Stimulated activated CD8-positive, alpha-beta memory T cell treated with anti-CD3 and anti-CD28 coated beads, Interleukin-4, amount 100 ng/mL, for 48 hours (primary cell): ENCODE measurements around the gene AP4E1.
A peak's percentile ranks its signal among the peaks of the same experiment; 100 is the strongest.
"Not testable (repeated sequence)": the region's sequence is repeated elsewhere in the genome, so short reads cannot be mapped to it uniquely, and the experiment has no call there.

Experiments used
- DNase-seq: peaks from one replicate; pipeline ENCODE4 v3.0.0-alpha.2; 2020

The AP4E1 gene

DNA sequence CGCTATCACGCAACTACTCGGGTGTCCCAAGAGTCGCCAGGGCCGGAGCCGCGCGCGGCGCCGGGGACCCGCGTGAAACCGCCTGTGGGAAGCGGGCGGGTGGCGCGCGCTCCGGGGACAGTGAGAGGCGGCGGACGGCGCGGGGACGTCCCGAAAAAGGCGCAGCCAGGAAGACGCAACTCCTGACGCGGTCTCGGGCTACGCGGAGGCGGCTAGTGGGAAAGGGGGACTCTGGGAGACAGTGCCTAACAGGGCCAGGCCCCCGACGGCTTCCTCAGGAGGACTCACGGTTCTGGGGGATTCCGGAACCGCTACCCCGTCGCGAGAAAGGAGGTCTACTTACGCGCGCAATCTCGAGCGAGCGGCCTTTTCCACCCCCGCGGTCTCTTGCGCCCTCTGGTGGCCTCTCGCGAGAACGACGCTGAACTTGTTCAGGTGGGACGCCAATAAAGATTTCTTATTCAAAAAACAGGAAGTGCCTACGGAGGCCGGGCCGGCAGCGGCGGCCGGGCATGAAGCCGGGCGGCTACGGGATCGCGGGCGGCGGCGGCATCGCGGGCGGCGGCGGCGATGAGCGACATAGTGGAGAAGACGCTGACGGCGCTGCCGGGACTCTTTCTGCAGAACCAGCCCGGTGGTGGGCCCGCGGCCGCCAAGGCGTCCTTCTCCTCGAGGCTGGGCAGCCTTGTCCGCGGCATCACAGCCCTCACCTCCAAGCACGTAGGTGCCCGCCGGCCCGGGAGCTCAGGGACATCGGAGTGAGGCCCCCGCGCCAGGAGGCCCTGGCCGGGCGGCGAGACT is at the start of gene AP4E1:
Gene AP4E1 (plus strand): TSS at position 475 of the 801 bp plus-strand sequence. CDS start 96 bp downstream, at position 571.
- DNase-seq: peak; percentile 97

DNA sequence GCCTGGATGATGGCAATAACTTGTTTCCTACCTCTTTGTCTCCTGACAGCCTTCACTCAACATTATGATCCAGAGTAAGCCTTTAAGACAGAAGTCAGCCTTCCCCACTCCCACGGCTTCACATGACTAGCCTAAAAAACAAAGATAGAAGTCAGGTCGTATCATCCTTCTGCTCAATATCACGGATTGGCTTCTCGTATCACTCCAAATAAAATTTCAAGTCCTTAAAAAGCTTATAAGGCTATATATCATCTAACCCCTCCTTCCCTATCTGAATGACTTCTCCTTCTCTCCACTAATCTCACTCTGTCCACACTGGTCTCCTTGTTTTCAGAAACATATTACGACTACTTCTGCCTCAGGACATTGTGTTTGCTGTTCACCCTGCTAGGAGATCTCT is 47.7 kb upstream of the AP4E1 start:
- no peak for DNase-seq

DNA sequence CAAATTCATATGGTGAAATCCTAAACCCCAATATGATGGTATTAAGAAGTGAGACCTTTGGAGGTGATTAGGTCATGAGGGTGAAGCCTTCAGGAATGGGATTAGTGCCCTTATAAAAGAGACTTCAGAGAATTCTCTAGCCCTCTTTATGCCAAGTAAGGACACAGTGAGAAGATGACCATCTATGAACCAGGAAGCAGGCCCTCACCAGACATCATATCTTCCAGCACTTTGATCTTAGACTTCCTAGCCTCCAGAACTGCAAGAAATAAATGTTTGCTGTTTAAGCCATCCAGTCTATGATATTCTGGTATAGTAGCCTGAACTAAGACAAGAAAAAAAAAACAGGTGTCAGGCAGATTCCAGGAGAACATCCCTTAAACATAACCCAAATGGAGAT is 45.9 kb upstream of the AP4E1 start:
- DNase-seq: no peak

DNA sequence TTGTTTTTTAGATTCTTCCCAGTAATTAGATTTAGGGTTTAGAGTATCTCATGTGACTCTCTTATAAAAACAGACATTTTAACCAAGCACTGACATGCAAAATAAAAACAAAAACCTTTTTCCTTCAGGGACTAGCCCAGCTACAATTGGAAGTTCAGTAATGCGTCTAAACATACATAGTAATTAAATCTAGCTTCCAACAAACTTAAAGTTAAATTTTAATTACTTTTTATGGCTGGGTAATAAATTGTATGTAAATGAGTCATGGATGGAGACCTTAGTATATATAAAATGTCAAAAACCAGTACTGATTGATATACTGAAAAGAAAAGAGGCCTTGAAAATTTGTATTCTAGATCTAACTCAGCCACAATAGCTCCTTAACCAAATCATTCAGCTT is 43.6 kb upstream of the AP4E1 start:
- DNase-seq: no peak

DNA sequence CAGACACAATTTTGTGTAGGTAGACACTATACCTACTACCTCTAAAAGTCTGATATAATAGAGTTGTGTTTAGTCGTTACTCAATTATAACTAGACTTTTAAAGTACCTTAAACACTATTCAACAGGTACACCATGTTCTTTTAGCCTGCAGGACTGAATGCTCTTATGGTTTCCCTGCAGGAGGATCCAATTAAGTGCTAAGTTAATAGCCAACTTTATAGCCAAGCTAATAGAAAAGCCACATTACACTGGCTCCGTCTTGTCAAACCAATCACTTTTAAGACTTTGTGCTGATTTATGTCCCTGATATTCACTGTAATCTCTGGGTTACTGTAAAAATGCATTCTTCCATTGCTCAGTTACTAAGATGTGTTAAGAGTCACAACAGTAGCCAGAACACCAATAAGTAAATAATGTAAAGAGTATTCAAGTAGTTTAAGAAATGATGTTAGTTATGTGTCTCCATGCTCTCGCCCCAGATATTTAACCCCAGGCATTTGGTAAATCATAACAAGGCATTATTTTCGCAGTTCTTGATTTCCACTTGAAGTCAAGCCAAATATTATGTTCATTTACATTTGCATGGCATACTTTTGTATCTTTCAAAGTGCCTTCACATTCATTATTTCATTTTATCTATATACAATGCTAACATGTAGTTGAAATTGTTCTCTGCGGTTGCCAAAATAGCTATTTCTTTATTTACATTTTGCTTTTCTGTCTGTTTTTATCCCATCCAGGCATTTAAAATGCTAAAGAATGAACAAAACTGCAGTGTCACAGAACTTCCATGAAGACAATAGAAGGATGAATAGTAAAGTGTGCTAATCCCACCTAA is 42.7 kb upstream of the AP4E1 start:
- DNase-seq: no peak

DNA sequence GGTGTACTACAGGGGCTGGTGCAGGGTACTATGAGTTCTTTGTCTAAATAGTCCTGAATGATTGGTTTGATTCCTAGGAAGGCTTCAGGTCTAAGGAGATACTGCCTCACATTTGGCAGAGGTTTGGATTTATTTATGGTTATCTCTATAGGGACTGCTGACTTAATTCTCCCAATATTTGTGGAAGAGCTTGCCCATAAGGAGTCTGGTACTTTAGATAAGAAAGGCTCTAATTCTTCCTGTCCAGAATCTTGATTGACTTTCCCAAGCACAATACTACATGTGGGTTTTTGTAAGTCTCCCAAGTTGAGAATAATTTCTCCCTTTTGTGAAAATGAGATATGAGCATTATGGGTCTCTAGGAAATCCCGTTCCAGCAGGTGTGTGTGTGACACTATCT is 36.7 kb upstream of the AP4E1 start:
- no peak for DNase-seq

DNA sequence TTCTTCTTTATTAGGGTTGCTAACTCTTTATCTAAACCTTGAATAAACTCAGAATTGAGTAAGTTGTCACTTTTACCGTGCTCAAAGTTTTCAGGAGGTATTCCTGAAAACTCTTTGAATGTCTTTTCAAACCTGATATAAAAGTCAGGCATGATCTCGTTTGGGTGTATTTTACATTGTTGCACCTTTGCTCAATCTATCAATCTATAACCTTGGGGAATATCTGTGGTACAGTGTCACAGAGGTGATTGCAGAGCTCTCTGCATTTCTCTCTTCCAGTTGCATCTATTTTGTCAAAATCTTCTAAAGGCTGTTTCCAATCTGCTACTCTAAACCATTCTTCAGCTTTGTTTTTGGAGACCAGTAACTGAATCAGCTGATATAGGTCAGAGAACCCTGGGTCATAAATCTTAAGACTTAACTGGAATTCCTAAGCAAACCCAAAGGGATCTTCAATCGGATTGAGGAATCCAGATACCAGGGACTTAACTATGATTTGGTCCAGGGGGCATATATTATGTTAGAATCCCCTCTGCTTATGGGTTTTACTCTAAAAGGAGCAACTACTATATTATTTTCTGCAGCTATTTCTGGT is 35.6 kb upstream of the AP4E1 start:
- no peak for DNase-seq

- no peak for DNase-seq
These were observed 34.5 kb upstream of the AP4E1 start for GRCh38 chr15:50873935-50874361.

GRCh38 chr15:50875238-50875637 is 33.2 kb upstream of the AP4E1 start:
- DNase-seq: not testable (repeated sequence)

GRCh38 chr15:50876260-50876988 is 32.1 kb upstream of the AP4E1 start:
- no peak for DNase-seq

DNA sequence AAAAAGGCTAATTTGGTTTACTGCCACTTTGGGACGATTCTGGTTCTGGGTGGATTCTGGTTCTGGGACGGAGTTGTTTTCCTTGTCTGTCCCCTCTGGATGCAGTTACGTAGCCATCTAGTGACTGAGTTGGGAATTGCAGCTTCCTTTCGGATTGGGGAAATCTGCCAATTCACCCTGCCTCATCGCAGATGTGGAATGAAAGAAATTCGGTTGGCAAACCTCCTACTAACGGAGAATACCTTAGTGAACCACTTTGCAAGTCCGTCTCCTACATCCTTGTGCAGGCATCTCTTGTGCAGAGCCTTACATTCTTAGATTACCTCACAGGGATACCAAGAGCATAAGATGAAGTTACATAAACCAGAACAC is 31.5 kb upstream of the AP4E1 start:
- peak; percentile 80 for DNase-seq

DNA sequence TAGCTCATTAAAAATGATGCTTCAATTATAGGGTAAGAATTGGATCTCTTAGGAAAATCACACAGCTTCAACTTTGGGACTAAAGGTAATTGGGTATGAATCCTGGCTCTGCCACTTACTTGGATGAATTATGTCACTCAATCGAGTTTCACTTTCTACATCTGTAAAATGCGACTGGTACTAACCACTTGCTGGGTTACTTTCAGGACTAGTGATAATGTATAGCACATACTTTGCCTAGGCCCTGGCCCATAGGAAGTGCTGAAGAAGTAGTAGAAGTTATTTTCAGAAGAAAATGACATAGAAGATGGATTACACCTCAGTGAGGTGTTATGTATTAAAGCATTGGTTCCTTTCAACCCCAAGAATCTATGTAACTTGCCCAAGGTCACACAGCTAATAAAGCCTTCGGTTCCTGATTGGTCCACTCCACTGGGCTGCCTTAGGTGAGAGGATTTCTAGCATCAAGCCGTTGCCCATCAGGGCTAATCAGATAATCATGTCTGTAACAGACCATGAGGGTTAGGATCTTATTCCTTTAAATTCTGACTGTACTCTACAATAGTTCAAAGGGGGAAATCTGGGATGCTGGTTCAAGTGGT is 29.4 kb upstream of the AP4E1 start:
- no peak for DNase-seq

GRCh38 chr15:50880206-50880605 is 28.3 kb upstream of the AP4E1 start:
- no peak for DNase-seq

GRCh38 chr15:50880651-50881114 is 27.8 kb upstream of the AP4E1 start:
- no peak for DNase-seq

DNA sequence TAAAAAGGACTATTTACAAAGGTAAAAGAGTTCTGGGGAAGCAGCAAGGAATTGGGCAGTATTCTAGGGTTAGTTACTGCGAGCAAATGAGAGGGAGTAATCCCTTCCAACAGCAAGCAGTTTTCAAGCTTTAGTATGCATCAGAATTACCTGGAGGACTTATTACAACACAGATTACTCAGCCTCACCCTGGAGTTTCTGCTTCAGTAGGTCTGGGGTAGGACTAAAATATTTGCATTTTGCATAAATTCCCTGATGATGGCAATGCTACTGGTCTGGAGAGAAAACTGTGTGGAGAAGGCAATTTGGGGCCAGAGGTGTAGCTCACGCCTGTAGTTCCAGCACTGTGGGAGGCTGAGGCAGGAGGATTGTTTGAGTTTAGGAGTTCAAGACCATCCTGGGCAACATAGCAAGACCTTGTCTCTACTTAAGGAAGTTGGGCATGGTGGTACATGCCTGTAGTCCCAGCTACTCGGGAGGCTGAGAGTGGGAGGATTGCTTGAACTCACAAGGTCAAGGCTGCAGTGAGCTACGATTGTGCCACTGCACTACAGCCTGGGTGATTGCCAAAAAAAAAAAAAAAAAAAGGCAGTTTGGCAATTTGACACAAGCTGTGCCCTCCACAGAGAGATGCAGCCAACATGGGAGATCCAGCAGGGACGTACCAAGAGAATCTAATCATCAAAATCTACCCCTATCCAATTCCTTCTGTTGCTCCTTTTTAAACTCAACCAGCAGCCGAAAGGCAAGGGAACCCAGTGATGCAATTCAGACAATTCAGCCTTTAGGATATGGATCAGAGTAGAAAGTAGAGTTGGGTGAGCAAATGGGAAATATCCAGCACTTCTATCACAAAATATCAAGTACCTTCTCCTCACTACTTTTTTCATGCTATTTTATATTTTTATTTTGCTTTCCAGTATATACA is 27.1 kb upstream of the AP4E1 start:
- DNase-seq: no peak

GRCh38 chr15:50883903-50884302 is 24.6 kb upstream of the AP4E1 start:
- peak; percentile 37 for DNase-seq

GRCh38 chr15:50884540-50884939 is 23.9 kb upstream of the AP4E1 start:
- no peak for DNase-seq

DNA sequence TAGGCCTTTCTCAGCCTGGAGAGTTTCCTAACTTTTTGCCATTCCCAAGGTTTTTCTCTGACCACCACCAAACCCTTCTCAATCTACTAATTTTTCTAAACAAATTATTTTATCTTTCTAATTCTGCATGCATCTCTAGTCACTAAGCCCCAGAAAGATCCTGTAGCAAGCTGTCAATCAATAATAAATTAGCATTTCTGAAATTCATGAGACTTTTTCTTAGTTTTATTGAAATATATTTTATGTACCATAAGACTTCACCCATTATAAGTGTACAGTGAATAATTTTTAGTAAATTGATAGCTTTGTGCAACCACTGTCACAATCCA is 22.4 kb upstream of the AP4E1 start:
- no peak for DNase-seq

GRCh38 chr15:50886611-50887345 is 21.7 kb upstream of the AP4E1 start:
- no peak for DNase-seq

DNA sequence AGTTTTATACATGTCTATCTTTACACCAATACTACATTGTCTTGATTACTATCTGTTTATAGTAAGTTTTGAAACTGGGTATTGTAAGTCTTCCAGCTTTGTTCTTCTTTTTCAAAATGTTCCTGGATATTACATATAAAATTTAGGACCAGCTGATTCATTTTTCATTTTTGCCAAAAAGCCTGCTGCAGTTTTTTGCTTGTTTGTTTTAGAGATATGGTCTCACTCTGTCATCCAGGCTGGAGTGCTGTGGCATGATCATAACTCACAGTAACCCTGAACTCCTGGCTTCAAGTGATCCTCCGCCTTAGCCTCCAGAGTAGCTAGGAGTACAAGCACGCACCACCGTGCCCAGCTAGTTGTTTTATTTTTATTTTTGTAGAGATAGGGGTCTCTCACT is 20.4 kb upstream of the AP4E1 start:
- no peak for DNase-seq

- DNase-seq: no peak
These were observed 18.9 kb upstream of the AP4E1 start for GRCh38 chr15:50889589-50889988.
